Right forelimb (tissue), 1 donor: ENCODE data around the gene RNF212B.

ENCODE experiments used
- DNase-seq: peaks from one replicate; pipeline ENCODE4 v3.0.0-alpha.2; 2018

Gene RNF212B

GRCh38 chr14:23297096-23297495 lies 59.4 kb downstream of the RNF212B start:
- DNase-seq = no peak

- DNase-seq = no peak
These were observed 60.0 kb downstream of the RNF212B start for GRCh38 chr14:23297611-23298277.

- no peak for DNase-seq
These were observed 61.6 kb downstream of the RNF212B start for GRCh38 chr14:23299211-23299957.

GRCh38 chr14:23299986-23300686 lies 62.4 kb downstream of the RNF212B start:
- no peak for DNase-seq

- no peak for DNase-seq
These were observed 63.0 kb downstream of the RNF212B start for GRCh38 chr14:23300687-23301223.

GRCh38 chr14:23301288-23301968 lies 63.7 kb downstream of the RNF212B start:
- DNase-seq = peak; percentile 99

- DNase-seq = no peak
These were observed 64.2 kb downstream of the RNF212B start for GRCh38 chr14:23301969-23302289.

GRCh38 chr14:23302290-23303225 lies 64.8 kb downstream of the RNF212B start, which contains the start of gene PPP1R3E:
PPP1R3E (minus strand) TSS chr14:23302859; CDS start chr14:23302576, 283 bp downstream.
- DNase-seq = peak; percentile 77

GRCh38 chr14:23306412-23307145 lies 68.8 kb downstream of the RNF212B start, which contains the start of gene BCL2L2:
BCL2L2 (plus strand) TSS chr14:23306833; CDS start chr14:23307768, 935 bp downstream.
- peak; percentile 96 for DNase-seq

- DNase-seq = no peak
These were observed 69.4 kb downstream of the RNF212B start for GRCh38 chr14:23307146-23307530.

- DNase-seq = no peak
These were observed 70.2 kb downstream of the RNF212B start for GRCh38 chr14:23307687-23308644.

GRCh38 chr14:23308721-23309445 lies 71.1 kb downstream of the RNF212B start:
- DNase-seq = no peak

- DNase-seq = no peak
These were observed 72.8 kb downstream of the RNF212B start for GRCh38 chr14:23310546-23310945.

GRCh38 chr14:23316300-23316699 lies 78.6 kb downstream of the RNF212B start:
- DNase-seq = no peak

GRCh38 chr14:23319746-23320583 lies 82.2 kb downstream of the RNF212B start:
- no peak for DNase-seq

GRCh38 chr14:23320584-23321571 lies 83.1 kb downstream of the RNF212B start, which contains the start of gene PABPN1:
PABPN1 (plus strand) TSS chr14:23321457; CDS start chr14:23321470, 13 bp downstream.
- DNase-seq = peak; percentile 100
